ENCODE measurements around the gene GIMAP1. TPM values are rescaled to one million over a fixed set of nuclear protein-coding genes. Genes with fewer than 3 reads are reported as not detected.

GIMAP1 gene
- total RNA-seq, 1 donor from 2014 or later, result 16.7 TPM

DNA sequence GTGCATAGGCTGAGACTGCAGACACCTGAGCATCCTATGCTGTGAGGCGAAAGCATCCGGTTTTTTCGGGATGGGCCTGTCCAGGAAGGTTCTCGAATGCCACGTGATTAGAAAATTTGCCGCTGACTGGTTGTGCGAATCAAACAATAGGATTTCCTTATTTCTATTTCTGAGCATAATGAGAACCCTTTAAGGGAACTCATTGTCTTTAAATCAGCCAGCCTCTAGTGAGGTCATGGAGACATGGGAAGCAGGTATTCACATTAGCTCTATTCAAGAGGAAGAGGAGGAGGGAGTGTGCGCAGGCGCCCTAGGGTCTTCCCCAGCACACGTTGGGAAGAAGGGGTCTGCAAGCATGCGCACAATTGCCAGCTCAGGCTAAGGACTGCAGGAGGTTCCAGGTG is 5.6 kb downstream of the GIMAP1 start:
- no peak for DNase-seq (ENCODE audit: low read depth in 2 of 2)

DNA sequence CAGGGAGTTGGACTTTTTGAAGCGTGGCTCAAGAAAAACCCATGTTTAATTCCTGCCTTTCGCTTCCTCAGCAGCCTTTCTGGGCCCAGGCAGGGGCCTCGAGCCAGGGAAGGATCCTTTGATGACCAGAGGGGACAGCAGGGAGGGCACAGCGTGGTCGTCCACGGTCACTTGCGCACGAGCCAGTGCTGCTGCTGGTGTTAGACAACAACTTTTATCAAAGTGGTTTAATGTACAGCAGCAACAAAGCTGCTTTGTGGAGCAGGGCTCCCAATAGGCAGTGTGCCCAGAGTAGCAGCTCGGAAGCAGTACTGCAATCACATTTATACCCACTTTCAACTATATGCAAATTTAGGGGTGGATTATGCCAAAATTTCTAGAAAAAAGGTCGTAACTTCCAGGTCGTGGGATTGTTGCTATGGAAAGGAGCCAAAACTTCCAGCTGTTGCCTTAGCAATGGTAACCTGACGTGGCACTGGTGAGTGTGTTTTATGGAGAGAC is 6.1 kb downstream of the GIMAP1 start:
- peak; percentile 84 to 95 for DNase-seq (ENCODE audit: low read depth in 2 of 2)

DNA sequence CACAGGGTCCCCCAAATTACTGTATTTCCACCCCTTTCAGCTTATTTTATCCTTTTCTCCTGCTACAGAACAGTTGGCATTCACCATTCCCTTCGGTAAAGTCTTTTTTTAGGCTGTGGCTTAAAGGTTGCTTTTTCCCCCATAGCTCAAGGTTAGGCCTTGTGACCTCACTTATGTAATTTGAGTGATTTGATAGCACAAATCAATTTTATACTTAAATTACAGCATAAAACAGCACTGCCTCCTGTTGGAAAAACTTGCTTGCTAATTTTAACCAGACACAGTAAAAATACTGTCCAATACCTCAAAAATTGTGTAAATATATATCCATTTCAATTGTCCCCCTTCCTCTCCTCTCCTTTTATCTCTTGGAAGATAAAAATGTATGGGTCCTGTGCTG is 7.1 kb downstream of the GIMAP1 start:
- DNase-seq (ENCODE audit: low read depth in 2 of 2), result no peak

DNA sequence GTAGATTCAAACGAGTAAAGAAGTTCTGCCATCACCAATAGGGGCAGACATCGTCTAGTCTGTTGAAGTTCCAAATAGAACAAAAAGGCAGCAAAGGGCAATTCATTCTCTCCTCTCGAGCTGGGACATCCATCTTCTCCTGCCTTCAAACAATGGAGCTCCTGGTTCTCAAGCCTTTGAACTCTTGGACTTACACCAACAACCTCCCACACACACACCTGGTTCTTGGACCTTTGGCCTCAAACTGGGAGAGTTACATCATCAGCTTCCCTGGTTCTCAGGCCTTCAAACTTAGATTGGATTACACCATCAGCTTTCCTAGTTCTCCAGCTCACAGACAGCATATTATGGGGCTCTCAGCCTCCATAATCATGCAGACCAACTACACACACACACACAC is 11.0 kb downstream of the GIMAP1 start:
- DNase-seq (ENCODE audit: low read depth in 2 of 2), result peak; percentile 53 to 64

DNA sequence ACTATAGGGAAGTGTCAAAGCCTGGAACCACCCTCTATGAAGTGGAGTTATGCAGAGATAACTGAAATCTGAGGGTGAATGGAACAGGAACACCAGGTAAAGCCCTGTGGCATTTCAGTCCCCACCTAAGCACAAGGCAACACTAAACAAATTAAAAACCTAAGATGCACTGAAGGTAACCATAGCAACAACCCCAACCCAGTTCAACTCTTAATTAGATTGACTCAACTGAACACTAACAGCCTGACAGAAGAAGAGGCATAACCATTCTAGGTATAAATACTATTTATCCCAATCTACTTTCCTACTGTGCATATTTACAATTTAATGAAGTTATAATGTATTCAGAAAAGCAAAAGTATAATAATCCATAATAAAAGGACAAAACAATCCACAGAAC is 11.6 kb downstream of the GIMAP1 start:
- no peak for DNase-seq (ENCODE audit: low read depth in 2 of 2)

DNA sequence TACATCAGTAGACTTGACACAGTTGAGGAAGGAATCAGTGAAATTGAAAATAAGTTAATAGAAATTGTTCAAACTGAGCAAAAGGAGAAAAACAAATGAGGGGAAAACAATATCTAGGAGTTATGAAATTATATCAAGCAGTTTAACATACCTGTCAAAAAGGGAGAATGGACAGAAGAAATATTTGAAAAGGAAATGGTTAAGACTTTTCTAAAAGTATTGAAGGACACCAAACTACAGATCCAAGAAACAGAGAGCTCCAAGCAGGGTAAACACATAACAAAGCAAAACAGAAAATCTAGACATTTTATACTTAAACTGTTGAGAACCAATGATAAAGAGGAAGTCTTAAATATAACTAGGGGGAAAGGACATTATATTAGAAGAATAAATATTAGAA is 12.2 kb downstream of the GIMAP1 start:
- DNase-seq (ENCODE audit: low read depth in 2 of 2), result no peak

DNA sequence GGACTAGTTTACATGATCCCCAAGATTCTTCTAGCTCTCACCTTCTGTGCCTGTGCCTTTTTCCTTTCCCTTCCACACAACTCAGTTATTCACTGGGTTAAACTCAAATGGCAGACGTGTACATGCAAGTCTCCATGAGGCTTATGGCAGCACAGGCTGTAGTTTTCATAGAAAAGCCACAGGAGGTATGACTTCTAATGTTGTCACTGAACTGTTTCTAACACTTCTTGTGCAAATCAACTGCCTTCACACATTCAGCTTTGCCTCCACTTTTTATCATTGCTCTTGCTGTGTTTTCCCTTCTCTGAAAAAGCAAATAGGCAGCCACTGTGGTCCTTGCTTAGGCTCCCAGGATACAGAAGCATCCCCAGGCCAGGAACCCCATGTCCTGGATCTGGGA is 15.5 kb downstream of the GIMAP1 start:
- no peak for DNase-seq (ENCODE audit: low read depth in 2 of 2)

DNA sequence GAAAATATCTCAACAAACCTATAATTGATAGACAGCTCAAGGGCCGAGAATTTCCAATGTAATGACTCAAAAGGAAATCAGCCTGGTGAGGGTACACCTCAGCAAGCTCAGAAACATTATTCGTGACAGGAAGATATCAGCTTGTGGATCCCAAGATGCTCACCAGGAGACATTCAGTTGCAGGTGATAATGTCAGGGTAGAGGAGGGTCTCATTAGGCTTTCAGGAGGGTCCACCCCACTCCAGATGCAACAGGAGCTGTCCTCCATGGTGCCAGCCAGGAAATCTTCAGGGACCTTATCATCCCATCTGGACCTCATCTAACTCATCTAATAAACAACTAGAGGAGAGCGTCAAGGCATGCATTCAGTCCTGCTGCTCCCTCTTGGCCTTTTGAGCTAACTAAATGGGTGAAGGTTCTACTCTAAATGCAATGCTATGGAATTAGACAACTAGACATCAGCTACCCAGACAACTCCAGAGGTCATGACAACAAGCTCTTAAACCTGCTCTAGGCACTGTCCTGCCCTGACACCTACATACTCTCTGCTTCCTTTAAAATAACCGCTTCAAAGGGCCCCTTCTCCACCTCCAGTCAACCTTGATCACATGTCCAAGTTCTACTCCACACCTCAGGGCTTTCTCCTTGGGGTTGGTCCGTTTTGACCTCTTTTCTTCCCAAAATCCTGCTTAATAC is 16.5 kb downstream of the GIMAP1 start:
- DNase-seq (ENCODE audit: low read depth in 2 of 2), result no peak

DNA sequence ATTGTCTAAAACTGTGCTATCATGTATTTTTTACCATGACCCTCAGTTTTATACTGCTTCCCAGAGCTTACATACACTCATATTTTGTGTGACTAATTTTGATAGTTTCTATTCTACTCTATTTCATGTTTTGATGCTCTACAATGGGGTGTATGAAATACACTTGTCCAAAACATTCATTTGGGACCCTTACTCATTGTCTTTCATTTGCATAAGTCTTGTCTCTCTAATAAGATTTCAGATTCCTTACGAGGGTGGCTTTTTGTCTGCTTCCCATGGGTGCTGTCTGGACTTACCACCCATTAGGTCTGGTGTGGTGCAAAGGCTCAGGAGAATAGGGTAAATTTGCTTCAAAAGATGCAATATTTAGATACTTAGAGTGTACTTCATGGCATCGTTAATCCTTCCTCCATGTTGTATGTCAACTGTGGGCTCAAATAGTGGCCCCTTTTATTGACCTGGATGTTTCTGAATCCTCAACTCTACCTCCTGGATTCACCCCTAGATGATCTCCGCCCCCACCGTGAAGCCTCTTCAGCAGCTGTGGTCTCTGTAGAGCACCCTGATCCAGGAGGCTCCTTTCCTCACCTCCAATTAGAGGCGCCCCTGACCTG is 17.2 kb downstream of the GIMAP1 start:
- DNase-seq (ENCODE audit: low read depth in 2 of 2), result no peak

DNA sequence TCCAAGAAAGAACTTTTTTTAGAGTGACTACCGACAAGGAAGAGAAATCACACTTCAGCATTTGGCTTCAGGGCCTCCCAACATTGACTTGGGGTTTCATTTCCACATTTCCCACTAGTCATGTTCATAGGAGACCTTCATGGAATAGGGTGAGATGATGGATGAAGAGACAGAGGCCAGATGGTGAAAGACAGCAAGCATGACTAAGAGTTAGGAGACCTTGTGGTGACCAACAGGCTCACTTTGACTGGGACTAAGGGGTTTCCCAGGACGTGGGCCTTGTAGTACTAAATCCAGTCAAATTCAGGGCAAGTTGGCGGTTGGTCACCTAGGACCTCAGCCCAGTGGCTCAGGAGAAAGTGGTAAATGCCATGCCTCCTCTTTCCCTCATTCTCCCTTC is 17.8 kb downstream of the GIMAP1 start:
- no peak for DNase-seq (ENCODE audit: low read depth in 2 of 2)

DNA sequence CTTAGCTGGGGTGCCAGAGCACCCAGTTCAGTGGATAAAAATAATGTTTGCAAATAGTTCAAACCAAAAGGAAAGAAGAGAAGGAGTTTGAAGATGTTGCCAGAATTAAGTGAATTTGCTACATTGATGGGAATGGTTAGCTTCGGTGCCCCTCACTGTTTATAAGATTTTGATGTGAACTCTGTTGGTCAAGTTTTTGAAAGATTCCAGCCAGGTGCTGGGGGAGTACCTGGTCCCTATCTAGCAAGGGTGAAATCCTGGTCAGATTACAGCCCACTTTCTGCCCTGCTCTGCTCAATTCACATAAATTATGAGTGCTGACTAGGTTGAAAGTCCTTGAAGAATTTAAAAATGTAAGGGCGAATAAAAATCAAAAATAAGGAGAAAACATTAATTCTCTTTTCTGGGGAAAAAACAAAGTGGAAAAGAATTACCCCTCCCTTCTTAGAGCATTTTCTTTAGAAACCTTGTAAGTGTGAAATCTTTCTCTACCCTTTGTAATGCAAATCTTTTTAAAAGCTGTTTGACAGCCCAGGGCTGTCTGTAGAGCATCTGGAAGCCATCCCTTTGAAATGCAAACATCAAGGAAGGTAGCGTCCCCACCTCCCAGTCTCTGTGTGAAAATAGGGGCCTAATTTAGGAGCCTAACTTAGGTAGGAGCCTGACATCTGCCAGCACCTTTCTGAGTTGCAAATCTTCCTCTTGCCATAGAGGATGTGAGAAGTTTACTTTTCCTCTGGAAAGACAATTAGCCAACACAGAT is 19.4 kb downstream of the GIMAP1 start:
- DNase-seq (ENCODE audit: low read depth in 2 of 2), result no peak

DNA sequence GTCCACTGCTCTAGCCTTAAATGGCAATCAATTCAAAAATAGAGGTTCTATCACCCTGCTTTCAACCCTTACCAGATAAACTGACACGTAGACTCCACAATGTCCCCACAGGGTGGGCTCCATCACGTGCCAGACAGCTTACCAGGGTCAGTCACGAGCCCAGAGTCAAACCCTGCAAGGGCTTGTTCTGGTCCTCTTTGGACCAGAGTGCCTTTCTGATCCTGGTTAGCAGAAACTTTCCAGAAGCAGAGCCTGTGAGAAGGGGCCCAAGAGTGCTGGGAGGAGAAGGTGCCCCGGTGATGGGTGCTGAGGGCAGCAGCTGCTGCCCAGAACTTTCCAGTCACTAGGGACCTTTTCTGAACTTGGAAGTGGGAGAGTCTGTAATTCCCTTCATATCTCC is 20.5 kb downstream of the GIMAP1 start:
- DNase-seq (ENCODE audit: low read depth in 2 of 2), result no peak

DNA sequence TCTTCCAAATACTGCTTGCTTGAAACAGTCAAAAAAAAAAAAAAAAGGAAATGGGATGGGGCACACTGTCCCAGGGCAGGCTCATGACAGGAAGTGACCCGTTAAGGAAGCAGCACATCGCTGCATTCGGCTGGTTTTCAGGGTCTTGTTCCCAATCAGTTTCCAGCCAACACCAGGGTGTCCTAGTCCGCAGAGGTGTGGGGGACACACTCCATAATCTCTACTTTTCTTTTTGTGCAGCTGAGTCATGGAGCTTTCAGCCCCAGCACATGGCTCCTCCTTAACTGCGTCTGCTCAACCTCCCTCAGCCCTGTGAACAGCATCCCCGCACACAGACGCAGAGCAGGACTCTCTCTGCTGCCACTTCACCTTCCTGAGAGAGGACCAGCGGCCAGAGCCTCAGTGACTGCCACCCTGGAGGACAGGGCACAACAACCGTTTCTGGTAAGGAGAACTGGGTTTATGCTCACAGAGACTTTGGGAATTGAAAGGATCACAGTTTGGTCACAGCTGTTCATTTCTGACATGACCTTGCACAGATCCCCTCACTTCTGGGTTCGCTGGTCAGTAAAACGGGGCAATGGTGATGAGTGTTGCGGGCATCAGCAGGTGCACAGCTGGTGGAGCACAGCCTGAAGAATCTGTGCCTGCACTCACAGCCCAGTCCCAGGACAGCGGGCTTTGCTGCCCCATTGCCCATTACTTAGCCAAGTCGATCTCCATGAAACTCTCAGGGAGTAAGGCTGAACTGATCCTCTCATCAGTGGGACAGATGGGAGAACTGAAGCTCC is 21.0 kb downstream of the GIMAP1 start, which contains the start of gene GIMAP5:
GIMAP5 (plus strand) TSS at position 154 of the 791 bp plus-strand sequence. CDS start 3,467 bp downstream, outside the sequence.
- DNase-seq (ENCODE audit: low read depth in 2 of 2), result peak; percentile 55 to 74

DNA sequence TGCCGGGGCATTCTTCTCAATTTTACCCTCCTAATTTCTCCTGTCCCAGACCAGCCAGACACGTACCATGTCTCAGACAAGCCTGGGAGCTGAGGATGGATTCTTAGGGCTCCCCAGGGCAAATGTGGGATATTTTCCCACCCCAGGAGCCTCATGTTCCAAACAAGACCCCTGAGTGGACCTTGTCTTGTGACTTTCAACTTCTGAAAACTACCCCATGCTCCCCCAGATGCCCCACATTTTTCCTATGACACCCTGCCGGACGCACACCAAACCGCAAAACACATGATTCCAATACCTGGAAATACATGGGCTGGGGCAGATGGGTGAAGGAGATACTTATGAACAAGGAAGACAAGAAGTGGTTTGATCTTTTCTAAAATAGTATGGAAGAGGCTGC is 21.7 kb downstream of the GIMAP1 start:
- DNase-seq (ENCODE audit: low read depth in 2 of 2), result peak in 1 of 2 donors; percentile 38

DNA sequence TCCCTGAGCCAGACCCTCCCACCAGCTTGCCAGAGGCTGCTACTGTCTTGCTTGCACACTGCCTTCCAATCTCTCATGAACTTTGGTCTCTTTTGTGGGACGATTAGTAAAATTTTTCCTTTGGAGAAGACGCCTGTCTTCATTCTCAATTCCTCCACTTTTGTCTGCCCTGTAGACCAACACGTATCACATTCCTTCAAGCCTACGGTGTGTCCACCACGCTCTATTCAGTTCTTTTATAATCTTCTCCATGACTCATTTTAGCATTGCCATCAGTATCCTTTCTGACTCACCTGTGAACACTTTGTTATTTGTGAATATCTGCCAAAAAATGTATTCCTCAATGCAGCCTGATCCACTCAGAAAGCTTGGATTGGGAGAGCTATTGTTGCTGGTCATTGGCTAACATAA is 22.2 kb downstream of the GIMAP1 start:
- peak; percentile 74 to 87 for DNase-seq (ENCODE audit: low read depth in 2 of 2)

DNA sequence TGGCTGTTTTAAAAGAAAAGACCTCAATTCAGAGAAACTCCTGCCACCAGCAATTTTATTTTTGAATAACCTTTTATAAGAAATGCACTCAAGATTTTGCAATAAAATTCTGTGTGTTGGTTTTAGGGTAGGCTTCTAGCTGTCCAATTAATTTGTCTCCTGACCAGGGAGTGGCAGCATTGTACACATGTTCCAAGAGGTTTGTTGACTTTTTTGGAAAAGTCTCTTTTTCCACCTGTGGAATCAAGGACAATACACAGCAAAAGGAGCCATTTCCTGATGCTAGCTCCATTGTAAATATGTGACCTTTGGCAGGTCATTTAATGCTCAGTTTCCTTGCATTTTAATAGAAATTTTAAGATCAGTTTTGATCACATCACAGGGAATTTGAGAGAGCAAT is 22.6 kb downstream of the GIMAP1 start:
- DNase-seq (ENCODE audit: low read depth in 2 of 2), result peak in 1 of 2 donors; percentile 76

DNA sequence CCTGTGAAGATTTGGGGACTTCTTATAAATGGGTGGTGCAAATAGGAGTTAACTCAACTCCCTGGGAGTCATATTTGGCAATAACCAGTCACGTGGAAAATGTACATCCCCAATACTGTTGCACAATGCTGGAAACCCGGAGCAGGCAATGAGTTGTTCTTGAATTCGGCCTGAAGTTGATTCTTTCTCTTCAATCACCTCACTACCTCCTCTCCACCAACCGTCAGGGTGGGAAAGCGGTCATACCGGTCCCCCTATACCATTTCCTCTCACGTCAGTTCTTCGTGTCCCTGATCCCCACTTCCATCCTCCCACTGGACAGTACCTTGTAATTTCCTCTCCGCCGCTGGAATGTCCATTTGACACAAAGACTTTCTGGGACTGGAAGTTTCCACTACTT is 23.6 kb downstream of the GIMAP1 start:
- DNase-seq (ENCODE audit: low read depth in 2 of 2), result peak in 1 of 2 donors; percentile 61

DNA sequence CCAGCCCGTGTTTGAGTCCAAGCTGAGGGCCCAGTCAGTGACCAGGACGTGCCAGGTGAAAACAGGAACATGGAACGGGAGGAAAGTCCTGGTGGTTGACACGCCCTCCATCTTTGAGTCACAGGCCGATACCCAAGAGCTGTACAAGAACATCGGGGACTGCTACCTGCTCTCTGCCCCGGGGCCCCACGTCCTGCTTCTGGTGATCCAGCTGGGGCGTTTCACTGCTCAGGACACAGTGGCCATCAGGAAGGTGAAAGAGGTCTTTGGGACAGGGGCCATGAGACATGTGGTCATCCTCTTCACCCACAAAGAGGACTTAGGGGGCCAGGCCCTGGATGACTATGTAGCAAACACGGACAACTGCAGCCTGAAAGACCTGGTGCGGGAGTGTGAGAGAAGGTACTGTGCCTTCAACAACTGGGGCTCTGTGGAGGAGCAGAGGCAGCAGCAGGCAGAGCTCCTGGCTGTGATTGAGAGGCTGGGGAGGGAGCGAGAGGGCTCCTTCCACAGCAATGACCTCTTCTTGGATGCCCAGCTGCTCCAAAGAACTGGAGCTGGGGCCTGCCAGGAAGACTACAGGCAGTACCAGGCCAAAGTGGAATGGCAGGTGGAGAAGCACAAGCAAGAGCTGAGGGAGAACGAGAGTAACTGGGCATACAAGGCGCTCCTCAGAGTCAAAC is 26.0 kb downstream of the GIMAP1 start:
- DNase-seq (ENCODE audit: low read depth in 2 of 2), result no peak

DNA sequence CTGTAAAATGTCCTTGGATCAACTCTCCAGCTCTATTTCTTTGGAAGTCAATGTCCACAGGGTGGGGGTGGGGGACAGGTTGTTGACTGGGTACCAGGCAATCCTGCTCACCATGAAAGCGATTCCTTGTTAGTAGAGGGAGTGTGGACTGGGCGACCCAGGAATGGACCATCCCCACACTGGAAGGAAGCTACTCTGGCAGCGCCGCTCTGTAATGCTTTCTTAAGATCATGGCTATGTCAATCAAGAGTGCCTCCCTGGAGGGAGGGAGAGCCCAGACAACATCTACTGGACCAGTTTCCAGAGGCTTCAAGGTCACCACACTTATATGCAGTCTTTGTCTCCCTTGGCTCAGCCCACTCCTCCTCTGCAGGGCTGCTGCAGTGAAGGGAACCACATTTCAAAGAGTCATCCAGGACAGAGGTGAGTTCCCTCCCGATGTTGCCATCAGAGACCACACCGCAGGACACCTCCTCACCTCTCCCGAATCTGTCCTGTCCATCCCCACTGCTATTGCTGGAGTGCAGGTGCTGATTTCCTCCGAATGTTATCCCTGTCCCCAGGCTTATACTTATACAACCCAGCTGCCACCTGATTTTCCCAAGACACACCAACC is 27.7 kb downstream of the GIMAP1 start:
- DNase-seq (ENCODE audit: low read depth in 2 of 2), result no peak

DNA sequence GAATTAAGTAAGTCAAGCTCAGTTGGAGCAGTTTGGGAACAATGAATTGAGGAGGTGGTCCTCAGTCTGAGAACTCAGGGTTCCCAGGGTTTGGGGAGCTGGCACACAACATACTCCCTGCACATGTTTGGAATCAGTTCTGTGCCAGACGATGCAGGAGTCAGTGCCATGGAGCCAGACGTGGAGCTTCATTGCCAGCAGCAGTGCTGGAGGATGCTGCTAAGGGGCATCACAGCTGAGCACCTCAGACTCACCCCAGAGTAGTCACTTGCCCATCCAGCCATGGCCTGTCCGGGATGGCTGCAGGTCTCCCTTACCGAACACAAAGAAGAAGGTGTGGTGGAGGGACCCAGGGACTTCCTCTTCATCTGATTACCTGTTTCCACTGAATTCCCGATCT is 28.7 kb downstream of the GIMAP1 start:
- DNase-seq (ENCODE audit: low read depth in 2 of 2), result no peak

DNA sequence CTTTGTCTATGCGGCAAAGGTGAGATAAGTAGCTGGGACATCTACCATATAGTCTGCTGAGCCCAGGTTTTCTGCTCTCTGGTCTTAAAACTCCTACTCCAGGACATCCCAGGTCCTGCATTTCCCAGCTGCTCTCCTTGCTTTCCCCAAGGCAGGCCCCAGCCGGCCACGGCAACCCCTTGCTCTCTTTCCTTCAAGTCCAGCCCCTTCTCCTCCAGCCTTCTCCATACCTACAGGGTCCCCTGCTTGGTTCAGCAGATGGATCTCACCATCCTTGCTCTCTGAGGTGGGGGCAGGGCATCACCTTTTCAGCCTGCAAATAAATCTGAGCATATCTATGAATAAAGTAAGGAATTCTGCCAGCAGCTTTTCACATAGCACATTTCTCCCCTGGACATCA is 29.5 kb downstream of the GIMAP1 start:
- no peak for DNase-seq (ENCODE audit: low read depth in 2 of 2)
